ENCODE data around the gene RNH1.
A peak's percentile ranks its signal among the peaks of the same experiment; 100 is the strongest.

Gene RNH1

DNA sequence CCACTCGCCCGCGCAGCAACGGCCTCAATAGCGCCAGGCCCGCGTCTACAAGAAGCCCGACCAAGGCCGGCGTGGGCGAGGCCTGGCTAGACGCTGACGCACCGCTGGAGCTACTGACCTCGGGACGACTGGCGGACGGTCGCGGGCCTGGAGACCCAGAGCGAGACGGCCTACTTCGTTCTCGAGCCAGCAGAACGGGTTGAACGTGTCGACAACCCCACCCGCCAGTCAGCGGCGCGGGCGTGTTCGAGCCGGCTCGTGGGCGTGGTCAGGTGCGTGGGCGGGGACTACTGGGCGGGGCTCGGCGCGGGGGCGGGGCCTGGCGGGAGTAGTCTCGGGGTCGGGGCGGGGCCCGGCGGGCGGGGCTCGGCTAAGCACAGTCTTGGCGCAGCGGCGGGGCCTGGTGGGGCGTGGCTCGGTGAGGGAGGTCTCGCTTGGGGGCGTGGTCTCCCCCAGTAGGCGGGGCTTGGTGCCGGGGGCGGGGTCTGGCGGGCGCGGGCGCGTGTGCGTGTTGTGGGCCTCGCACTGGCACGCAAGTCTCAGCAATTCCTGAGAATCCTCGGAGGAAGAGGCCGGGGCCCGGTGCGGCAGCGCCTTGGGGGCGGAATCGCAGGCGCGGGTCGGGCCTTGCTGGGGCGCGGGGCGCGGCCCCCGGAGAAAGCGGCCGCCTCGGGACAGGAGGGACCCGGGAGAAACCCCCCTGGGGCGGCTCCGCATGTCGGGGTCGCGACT lies at the start of gene RNH1:
Gene RNH1 (minus strand): TSS at position 248 of the 732 bp plus-strand sequence. CDS start 5,080 bp downstream, outside the sequence.
- in situ Hi-C loops (cut with HindIII; ENCODE audit: low pct_ligation_motif_present, low pct_unique_long_range_greater_than_20kb, low sequenced_read_pairs) = no loop called here
- peak; percentile 88 for DNase-seq

DNA sequence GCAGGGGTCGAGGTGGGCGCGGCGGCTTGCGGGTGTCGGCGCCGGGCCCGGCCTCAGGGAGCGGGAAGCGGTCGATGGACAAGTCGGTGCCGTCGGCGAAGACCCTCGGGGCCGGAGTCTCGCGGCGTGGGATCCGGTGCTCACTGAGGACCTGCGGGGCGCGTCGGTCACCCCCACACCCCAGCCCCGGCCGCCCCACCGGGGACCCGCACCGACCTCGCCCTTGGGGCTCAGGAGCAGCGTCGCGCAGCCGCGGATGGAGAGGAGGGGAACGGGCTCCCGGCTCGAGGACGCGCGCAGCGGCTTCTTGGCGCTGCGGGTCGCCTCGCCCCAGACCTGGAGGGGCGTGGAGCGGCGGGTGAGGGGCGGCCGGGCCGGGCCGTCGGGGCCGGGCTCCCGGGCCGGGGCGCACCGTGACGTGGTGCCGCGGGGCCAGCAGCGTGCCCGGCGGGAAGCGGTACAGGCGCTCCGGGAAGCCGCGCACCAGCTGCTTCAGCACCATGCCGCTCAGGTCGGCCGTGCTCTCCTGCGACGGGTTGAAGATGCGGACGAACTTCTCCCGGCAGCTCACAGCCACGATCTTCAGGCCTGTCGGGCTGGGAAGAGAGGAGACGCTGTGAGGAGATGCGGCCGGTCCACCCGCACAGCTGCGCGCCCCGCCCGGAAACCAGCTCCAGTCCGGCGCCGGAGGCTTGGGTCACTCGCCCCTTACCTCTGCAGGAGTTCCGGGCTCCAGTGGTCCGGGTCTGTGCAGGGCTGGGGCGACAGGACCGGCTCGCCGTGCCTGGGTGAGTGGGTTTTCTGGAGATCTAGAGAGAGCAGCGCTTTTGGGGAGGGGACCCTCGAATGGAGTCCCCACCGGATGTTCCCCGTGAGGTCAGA lies 49.0 kb upstream of the RNH1 start:
- in situ Hi-C loops (cut with HindIII; ENCODE audit: low pct_ligation_motif_present, low pct_unique_long_range_greater_than_20kb, low sequenced_read_pairs) = no loop called here
- DNase-seq = no peak

DNA sequence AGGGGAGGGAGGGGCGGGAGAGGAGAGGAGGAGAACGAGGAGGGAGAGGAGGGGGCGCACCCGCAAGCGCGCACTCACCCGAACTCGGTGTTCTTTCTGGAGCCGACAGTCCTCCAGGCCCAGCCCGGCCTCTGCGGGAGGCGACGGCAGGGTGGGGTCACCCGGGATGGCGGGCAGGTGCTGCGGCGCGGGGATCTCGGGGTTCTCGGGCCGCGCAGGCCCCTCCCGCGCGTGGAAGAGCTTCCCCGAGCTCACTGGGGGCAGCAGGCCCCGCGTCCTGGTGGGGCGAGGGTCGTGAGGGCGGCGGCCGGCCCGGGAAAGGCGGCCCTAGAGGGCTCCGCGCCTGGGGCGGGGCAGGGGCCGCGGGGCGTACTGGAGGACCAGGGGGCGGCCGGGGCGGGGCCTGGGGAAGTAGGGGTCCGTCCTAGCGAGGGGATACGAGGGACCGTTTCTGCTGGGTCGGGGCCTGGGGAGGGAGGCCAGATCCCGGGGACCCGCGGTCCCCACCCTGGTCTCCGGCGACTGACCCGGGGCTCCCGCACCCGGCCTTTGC lies 48.3 kb upstream of the RNH1 start:
- no peak for DNase-seq
- in situ Hi-C loops (cut with HindIII; ENCODE audit: low pct_ligation_motif_present, low pct_unique_long_range_greater_than_20kb, low sequenced_read_pairs) = no loop called here

DNA sequence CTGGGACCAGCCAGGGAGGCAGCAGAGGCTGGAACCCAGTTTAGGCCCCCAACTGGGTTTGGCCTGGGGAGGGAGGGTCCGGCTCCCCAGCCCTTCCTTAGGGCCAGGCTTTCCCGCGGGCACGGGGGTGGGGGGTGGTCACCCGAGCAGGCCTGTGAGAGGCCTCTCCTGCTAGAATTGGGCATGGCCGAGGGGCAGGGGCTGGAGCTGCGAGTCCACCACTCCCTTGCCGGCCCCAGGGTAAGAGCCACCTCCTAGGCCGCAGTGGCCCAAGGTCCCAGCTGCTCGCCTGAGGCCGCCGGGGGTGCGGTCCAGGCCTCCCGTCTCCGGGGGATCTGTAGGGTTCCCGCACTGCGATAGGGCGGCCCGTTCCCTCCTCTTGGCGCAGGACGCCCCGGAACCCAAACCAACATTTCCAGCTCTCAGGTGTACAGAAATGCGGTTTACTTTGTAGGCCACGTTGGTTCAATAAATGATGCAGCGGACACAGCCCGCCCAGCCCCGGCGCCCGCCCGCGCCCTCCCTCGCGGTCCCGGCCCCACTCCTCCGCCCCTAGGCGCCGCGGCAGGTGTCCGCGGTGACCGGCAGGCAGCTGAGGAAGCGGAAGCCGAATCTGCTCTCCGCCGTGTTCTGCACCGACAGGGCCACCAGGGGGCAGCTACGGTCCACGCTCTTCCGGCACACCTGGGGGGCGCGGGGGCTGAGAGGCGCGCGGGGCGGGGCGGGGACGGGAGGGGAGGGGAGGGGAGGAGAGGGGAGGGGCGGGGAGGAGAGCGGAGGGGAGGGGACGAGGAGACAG lies 47.6 kb upstream of the RNH1 start:
- in situ Hi-C loops (cut with HindIII; ENCODE audit: low pct_ligation_motif_present, low pct_unique_long_range_greater_than_20kb, low sequenced_read_pairs) = no loop called here
- peak; percentile 72 for DNase-seq

DNA sequence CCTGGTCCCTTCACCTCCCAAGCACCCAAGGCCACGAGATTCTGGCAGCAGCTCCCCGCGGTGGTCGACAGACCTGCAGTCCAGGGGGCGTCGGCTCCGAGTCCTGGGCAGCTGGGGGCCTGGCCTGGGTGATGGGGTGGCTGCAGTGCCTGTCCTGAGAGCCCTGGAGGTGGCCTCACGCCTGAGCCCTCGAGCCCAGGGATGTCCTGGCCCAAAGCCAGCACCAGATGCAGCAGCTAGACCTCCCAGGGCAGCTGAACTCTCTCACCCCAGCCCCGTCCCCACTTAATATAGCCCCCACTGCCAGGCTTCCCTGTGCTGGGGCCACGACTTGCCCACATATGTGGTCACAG lies 46.9 kb upstream of the RNH1 start:
- no peak for DNase-seq
- in situ Hi-C loops (cut with HindIII; ENCODE audit: low pct_ligation_motif_present, low pct_unique_long_range_greater_than_20kb, low sequenced_read_pairs) = no loop called here

DNA sequence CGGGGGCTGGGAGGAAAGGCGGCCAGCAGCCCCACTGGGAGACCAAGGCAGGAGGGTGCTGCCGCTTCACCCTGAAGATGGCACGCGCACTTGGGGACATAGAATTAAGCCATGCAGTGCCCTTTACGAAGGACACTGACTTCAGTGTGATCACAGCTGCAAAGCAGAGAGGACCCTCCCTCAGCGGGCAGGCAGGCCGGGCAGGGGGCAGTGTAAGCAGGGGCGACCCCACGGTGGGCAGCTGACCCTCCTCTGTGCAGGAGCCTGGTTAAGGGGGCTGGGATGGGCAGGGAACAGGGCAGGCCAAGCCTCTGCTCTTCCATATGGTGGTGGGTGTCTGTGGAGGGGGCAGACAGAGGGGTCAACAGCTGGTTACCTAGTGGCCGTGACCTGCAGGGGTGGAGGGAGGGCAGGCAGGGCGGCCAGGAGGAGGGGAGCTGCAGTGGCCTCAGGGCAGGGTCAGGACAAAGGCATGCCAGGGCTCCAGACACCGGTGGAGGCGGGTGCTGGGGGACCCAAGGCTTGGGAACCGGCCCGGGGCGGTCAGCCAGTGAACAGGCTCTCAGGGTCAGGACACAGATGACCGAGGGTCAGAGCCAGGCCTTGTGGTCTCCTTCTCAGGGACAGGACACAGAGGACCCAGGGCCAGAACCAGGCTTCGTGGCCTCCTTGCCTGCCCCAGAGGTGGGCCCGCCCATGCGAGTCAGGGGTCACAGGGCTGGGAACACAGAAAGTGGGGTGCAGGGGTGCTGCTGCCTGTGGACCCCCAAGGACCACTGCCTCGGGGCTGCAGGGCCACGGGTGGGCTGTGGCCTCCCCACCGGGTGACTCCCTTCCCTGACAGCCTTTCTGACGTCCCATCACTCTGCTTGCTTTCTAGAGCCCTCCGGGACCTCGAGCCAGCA lies 46.3 kb upstream of the RNH1 start:
- DNase-seq = no peak
- in situ Hi-C loops (cut with HindIII; ENCODE audit: low pct_ligation_motif_present, low pct_unique_long_range_greater_than_20kb, low sequenced_read_pairs) = no loop called here

DNA sequence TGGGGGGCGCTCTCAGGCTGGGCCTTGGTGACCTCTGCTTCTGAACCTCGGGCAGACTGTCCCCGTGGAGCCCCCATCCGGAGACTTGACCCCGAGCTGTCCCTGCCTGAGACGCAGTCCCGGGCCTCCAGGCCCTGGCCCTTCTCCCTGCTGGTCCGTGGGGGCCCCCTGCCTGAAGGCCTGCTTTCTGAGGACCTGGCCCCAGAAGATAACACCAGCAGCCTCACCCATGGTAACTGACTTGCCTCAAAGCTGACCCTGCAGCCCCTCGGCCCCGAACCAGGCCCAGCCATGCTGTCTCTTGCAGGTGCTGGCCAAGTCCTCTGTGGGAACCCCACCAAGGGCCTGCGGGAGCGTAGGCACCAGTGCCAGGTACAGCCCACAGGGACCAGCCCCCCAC lies 44.6 kb upstream of the RNH1 start:
- in situ Hi-C loops (cut with HindIII; ENCODE audit: low pct_ligation_motif_present, low pct_unique_long_range_greater_than_20kb, low sequenced_read_pairs) = no loop called here

DNA sequence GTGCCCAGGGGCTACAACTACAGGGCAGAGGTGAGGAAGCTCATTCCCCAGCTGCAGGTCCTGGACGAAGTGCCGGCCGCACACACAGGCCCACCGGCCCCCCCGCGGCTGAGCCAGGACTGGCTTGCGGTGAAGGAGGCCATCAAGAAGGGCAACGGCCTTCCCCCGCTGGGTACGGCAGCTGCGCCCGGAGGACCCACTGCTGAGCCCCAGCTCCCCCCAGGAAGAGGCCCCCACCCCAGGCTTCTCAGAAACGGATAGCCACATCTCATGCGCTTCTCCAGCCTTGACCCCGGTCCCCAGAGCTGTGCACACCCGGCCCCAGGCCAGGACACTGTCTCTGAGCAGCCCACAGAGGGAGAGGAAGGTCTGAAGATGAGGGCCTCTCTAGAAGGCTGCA lies 44.1 kb upstream of the RNH1 start:
- in situ Hi-C loops (cut with HindIII; ENCODE audit: low pct_ligation_motif_present, low pct_unique_long_range_greater_than_20kb, low sequenced_read_pairs) = no loop called here

More for the DNA sequence above, 44.6 kb upstream of the RNH1 start:
- DNase-seq = no peak

DNA sequence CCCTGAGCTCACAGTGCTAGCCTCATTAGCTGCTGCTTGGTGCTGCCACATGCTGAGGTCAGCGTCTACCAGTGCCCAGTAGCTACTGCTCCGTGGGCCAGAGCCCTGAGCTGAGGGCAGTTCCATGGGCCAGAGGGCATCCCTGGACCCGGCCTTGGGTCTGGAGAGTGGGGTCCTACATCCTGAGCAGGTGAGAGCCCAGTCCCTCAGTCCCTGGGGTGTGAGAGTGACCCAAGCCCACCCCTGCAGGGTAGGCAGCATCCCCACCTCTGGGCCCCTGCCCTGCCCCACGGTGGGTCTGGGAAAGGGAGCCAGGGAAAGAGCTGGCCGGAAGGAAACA lies 43.7 kb upstream of the RNH1 start:
- DNase-seq = no peak
- in situ Hi-C loops (cut with HindIII; ENCODE audit: low pct_ligation_motif_present, low pct_unique_long_range_greater_than_20kb, low sequenced_read_pairs) = no loop called here

More for the DNA sequence above, 44.1 kb upstream of the RNH1 start:
- DNase-seq = no peak

DNA sequence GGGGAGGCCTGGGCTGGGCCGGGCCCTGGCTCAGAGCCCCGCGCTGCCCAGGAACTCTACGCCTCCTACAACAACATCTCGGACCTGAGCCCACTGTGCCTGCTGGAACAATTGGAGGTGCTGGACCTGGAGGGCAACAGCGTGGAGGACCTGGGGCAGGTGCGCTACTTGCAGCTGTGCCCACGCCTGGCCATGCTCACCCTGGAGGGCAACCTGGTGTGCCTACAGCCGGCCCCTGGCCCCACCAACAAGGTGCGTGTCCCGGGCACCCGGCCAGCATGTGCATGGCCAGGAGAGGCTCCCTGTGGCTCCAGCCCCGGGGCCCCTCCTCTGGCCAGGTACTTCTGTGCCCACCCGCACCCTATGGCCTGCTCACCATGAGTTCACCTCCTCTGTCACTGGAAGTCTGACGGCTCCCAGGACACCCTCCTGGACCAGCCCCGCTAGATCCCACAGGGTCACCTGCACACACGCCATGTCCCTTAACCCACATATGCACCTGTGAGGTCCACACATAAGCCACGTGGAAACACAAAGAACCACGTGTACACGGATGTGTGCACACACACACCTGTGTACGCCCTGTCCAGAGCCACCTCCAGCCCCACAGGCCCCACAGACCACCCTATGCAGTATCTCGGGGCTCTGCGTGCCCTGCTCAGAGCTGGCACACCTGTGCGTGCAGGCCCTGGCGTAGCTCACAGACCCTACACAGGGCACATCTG lies 43.1 kb upstream of the RNH1 start:
- in situ Hi-C loops (cut with HindIII; ENCODE audit: low pct_ligation_motif_present, low pct_unique_long_range_greater_than_20kb, low sequenced_read_pairs) = no loop called here
- no peak for DNase-seq

DNA sequence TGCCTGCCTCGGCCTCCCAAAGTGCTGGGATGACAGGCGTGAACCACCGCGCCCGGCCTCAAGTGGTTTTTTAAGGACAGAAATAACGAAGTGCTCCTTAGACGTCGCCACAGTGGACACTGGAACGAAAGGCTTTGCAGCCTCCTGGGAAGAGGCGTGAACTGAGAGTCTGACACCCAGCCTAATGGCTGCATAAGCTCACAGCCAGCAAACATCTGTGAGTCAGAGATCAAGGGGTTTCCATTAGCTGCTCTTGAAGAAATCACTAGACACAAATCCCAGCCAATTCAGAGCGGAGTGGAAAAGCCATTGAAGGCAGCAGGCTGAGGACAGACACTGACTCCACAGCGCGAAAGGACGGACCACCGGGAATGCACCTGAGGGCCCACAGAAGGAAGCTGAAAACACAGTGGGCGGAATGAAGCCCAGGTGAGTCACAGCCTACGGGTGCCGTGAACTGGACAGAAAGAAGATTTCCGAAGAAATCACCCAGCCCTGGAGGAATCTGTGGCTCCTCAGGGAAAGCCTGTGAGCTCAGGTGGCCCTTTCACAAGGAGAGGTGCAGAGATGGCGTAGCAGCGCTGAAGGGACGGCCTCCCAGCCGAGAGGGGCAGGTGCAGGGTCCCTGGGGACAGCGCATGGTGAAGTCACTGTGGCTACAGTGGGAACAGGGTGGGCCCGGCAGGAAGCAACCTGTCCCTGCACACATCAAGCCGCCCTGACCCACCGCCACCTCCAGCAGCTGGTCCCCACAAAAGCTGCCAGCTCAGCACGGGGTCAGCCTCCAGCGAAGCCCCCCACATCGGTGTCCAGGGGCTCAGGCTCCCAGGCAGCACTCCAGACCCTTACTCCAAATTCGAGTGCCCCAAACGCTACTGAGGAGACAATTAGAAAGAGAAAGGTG lies 41.9 kb upstream of the RNH1 start:
- in situ Hi-C loops (cut with HindIII; ENCODE audit: low pct_ligation_motif_present, low pct_unique_long_range_greater_than_20kb, low sequenced_read_pairs) = no loop called here
- DNase-seq = no peak

DNA sequence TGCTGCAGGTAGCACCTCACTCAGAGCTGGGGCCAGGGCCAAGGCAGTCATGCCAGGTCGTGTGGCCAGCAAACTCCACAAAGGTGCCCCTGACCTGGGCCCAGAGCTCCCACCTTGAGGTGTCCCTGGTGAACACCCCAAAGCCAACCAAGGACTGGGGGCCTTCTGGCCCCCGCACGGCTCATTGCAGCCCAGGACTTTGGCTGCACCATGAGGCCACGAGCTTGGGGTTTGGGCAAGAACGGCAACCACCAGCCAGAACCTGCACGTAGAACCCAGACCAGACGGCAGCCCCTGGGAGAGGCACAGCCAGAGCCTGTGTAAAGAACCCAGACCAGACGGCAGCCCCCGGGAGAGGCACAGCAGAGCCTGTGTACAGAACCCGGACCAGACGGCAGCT lies 38.1 kb upstream of the RNH1 start:
- no peak for DNase-seq
- in situ Hi-C loops (cut with HindIII; ENCODE audit: low pct_ligation_motif_present, low pct_unique_long_range_greater_than_20kb, low sequenced_read_pairs) = no loop called here

DNA sequence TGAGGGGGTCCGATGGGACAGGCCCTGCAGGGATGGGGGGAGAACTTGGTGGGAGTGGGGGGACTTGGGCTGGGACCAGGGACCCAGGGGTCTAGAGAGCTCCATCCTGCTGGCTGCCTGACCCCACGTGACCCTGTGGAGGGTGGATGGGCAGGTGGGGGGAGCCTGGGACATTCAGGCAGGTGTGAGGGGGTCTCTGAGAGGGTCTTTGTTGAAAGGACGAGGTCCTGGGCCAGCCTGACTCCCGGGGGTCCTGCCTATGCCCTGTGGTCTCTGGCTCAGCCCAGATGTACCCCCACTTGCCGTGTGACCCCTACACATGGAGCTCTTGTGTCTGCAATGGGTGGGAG lies 37.8 kb upstream of the RNH1 start:
- in situ Hi-C loops (cut with HindIII; ENCODE audit: low pct_ligation_motif_present, low pct_unique_long_range_greater_than_20kb, low sequenced_read_pairs) = no loop called here
- DNase-seq = no peak

DNA sequence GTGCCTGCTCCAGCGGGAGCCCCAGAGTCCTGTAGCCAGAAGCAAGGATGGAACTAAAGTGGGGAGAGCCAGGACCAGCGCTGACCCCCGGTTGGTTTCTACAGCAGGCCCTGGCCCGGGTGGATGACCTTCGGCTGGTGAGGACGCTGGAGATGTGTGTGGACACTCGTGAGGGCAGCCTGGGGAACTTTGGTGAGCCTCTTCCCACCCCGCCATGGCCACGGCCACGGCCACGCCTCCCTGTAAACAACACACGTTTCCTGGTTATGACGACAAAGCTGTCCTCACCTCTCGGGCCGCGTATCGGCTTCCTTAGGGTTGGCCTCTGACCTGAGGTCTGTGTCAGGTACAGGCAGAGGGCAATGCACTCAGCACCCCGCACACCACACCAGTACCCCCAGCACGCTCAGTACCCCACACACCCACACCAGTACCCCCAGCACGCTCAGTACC lies 34.4 kb upstream of the RNH1 start:
- in situ Hi-C loops (cut with HindIII; ENCODE audit: low pct_ligation_motif_present, low pct_unique_long_range_greater_than_20kb, low sequenced_read_pairs) = no loop called here
- no peak for DNase-seq

DNA sequence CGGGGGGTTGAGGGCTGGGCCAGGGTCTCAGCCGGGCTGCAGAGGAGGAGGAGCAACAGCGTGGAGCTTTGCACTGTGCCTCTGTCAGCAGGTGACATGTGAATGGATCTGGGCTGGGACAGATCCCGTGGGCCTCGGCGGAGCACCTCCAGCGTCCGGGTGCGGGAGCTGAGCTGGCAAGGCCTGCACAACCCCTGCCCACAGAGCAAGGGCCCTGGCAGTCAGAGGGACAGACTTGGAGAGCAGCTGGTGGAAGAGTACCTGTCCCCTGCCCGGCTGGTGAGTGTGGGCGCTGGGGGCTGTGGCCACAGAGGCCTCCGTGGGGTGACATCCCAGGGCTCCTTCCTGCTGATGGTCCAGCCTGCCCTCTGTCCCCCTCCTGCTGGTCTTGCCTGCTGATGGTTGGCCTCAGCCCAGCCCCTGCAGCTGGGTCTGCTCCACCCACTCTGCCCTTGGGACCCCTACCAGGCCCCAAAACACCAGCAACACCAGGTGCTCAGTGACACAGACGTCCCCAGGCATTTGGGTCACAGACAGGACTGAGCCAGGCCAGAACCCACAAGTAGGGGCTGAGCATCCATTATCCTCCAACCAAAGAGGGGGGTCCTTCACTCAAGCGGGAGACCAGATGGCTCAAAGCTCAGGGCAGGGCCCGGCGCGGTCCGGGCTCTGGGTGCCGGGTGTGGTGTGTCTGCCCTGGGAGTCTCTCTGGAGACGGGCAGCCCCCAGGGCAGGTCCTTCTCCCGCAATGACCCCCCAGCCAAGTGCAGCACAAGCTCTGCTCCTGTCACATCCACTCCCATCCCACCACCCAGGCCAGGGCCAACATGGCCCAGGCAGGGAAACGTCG lies 33.8 kb upstream of the RNH1 start:
- in situ Hi-C loops (cut with HindIII; ENCODE audit: low pct_ligation_motif_present, low pct_unique_long_range_greater_than_20kb, low sequenced_read_pairs) = no loop called here
- DNase-seq = no peak

DNA sequence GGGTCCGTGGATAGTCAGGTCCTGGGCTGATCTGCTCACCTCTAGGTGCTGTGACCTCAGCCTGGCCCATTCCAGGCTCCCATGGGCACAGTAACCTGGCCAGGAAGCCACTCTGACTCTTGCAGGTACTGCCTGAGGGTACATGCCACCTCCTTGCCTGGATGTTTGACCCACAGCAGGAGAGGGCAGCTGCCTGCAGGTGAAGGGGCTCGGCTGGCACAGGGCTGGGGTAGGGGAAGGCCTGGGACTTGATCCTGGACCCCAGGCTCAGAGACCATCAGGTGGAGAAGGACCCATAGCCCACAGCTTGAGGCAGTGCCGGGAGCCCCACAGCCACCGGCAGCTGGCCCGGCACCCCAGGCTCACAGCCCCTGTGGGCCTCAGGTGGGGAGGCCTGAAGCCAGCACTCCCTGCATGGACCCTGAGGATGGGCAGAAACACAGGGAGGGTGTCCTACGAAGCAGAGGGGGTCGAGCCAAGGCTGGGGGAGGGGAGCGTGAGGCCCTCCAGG lies 33.0 kb upstream of the RNH1 start:
- no peak for DNase-seq
- in situ Hi-C loops (cut with HindIII; ENCODE audit: low pct_ligation_motif_present, low pct_unique_long_range_greater_than_20kb, low sequenced_read_pairs) = no loop called here

All from ACHN (cell line).